ENCODE measurements around the gene NUDT5. TPM values are rescaled to one million over a fixed set of nuclear protein-coding genes. Genes with fewer than 3 reads are reported as not detected.
"Not testable (repeated sequence)": the region's sequence is repeated elsewhere in the genome, so short reads cannot be mapped to it uniquely, and the experiment has no call there.

NUDT5 gene
- total RNA-seq, 1 donor: 51.0 TPM

DNA sequence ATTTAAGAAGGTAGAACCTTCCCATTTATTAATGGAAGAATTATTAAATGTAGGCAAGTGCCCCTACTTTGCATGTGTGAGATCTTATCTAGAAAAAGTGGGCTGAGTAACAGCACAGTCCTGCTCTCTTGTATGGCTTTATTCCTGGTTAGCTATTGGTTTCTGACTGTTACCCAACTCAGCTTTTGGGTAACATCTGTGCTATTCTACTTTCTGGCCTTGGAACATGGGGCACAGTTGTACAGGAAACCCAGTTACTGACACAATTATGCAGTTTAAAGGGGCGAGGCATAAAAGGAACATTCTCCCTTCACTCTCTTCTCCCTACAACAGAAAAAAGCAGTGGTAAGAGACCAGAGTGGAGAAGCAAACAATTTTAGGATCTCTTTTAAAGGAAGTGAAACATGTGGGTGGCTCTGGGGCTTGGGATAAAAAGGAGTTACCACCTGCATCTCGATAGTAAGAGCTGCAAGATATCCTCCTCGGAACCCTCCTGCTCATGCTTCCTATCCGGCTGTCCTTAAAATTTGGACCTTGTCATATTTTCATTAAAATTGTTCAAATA is 16.0 kb downstream of the NUDT5 start:
- DNase-seq (ENCODE audit: insufficient read length, low spot score, missing footprints): no peak

DNA sequence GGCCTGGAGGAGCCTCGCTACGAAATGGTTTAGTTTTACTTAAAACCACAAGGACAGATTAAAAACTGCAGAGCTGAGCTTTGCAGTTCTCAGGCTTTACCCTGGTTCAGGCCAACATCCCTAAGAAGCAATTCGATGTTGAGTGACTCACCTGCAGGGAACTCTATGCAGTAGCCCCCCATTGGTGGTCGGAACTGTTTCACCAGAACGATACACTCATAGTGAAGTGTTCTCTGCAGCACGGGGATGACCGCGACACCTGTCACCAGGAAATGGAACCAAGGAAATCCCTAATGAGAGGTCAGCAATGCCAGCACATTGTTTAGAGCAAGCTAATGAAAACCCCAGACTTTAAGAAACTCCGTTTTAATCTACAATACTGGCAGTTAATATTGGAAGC is 18.0 kb downstream of the NUDT5 start:
- H3K9me3 ChIP-seq (ENCODE audit: low read depth, low read length): no peaks in the 10 kb centered on the region
- H3K4me2 ChIP-seq (ENCODE audit: insufficient read depth, low read length): no peak overlapping the region
- no peaks in the 10 kb centered on the region for H3K4me1 ChIP-seq (ENCODE audit: insufficient read depth, low read length)
- H3K79me2 ChIP-seq (ENCODE audit: insufficient read depth, low read length): no peaks in the 10 kb centered on the region
- DNase-seq (ENCODE audit: insufficient read length, low spot score, missing footprints): no peak
- H2AFZ ChIP-seq (ENCODE audit: low read length): no peak overlapping the region
- no peaks in the 10 kb centered on the region for H4K20me1 ChIP-seq (ENCODE audit: insufficient read depth, low read length)
- H3K36me3 ChIP-seq (ENCODE audit: insufficient read depth, low read length): peaks cover 43% of the 10 kb centered on the region
- H3K27me3 ChIP-seq (ENCODE audit: insufficient read depth, low read length): no peaks in the 10 kb centered on the region
- H3K4me3 ChIP-seq (ENCODE audit: insufficient read depth, low read length): no peak overlapping the region
- H3K27ac ChIP-seq (ENCODE audit: low read depth, low read length): no peak overlapping the region
- TF ChIP-seq, protein P1, sequence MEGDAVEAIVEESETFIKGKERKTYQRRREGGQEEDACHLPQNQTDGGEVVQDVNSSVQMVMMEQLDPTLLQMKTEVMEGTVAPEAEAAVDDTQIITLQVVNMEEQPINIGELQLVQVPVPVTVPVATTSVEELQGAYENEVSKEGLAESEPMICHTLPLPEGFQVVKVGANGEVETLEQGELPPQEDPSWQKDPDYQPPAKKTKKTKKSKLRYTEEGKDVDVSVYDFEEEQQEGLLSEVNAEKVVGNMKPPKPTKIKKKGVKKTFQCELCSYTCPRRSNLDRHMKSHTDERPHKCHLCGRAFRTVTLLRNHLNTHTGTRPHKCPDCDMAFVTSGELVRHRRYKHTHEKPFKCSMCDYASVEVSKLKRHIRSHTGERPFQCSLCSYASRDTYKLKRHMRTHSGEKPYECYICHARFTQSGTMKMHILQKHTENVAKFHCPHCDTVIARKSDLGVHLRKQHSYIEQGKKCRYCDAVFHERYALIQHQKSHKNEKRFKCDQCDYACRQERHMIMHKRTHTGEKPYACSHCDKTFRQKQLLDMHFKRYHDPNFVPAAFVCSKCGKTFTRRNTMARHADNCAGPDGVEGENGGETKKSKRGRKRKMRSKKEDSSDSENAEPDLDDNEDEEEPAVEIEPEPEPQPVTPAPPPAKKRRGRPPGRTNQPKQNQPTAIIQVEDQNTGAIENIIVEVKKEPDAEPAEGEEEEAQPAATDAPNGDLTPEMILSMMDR (IDR thresholded peaks at IDR 0.05; ENCODE audit: extremely low read depth, low read depth, low read length): no peak

More for the DNA sequence above, 16.0 kb downstream of the NUDT5 start:
- H3K79me2 ChIP-seq (ENCODE audit: insufficient read depth, low read length): no peaks in the 10 kb centered on the region
- H4K20me1 ChIP-seq (ENCODE audit: insufficient read depth, low read length): no peaks in the 10 kb centered on the region
- no peaks in the 10 kb centered on the region for H3K27me3 ChIP-seq (ENCODE audit: insufficient read depth, low read length)
- TF ChIP-seq, protein P1 (IDR thresholded peaks at IDR 0.05; ENCODE audit: extremely low read depth, low read depth, low read length): no peak
- no peak overlapping the region for H3K4me3 ChIP-seq (ENCODE audit: insufficient read depth, low read length)
- no peak overlapping the region for H3K27ac ChIP-seq (ENCODE audit: low read depth, low read length)
- no peaks in the 10 kb centered on the region for H3K9me3 ChIP-seq (ENCODE audit: low read depth, low read length)
- H3K4me2 ChIP-seq (ENCODE audit: insufficient read depth, low read length): no peak overlapping the region
- no peak overlapping the region for H2AFZ ChIP-seq (ENCODE audit: low read length)
- no peaks in the 10 kb centered on the region for H3K4me1 ChIP-seq (ENCODE audit: insufficient read depth, low read length)
- H3K36me3 ChIP-seq (ENCODE audit: insufficient read depth, low read length): peaks cover 46% of the 10 kb centered on the region

DNA sequence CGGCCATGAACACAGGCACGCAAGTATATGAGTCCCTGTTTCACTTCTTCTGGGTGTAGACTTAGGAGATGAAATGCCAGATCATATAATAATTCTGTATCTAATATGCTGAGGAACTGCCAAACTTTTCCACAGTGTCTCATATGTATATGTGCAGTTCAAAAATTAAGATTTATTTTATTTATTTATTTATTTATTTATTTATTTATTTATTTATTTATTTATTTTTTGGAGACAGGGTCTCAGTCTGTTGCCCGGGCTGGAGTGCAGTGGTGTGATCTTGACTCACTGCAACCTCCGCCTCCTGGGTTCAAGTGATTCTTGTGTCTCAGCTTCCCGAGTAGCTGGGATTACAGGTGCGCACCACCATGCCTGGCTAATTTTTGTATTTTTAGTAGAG is 24.2 kb downstream of the NUDT5 start:
- H3K27ac ChIP-seq (ENCODE audit: low read depth, low read length); H3K79me2 ChIP-seq (ENCODE audit: insufficient read depth, low read length); H3K9me3 ChIP-seq (ENCODE audit: low read depth, low read length); H3K4me1 ChIP-seq (ENCODE audit: insufficient read depth, low read length); H4K20me1 ChIP-seq (ENCODE audit: insufficient read depth, low read length); H3K4me3 ChIP-seq (ENCODE audit: insufficient read depth, low read length); H2AFZ ChIP-seq (ENCODE audit: low read length); H3K4me2 ChIP-seq (ENCODE audit: insufficient read depth, low read length); H3K27me3 ChIP-seq (ENCODE audit: insufficient read depth, low read length); DNase-seq (ENCODE audit: insufficient read length, low spot score, missing footprints): not testable (repeated sequence)
- peaks cover 70% of the 10 kb centered on the region for H3K36me3 ChIP-seq (ENCODE audit: insufficient read depth, low read length)

DNA sequence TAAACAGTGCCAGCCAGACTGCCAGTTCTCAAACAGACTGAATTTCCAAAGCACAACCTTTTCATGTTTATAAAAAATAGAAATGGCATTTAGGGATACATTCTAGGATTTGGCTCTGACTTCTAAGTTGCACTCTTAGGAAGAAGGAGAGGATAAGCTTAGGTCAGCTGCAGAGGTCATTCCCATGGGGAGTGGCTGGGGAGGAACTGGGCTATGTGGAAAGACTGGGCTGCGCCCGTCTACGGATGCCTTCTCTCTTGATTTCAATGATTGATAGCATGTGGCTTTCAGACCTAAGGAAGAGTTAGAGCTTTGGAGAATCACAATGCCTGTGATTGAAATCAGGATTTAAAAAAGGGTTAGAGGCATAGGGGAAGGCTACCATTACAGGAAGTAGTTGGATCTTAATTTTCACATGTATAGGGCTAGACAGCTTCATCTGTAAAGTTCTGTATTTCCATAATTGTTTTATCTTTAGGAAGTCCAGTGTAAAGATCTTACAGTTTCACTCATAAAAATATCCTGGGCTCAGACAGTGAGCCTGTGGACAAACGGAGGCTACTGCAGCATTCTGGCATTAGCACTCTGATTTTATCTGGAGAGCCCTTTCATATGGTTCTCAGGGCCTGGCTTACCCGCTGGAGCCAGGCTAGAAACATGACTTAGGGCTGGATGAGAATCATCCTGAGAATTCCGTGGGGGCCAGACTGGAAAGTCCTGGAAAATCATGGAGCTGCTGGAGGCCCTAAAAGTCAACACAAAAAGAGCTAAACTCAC is 29.5 kb downstream of the NUDT5 start:
- no peaks in the 10 kb centered on the region for H3K79me2 ChIP-seq (ENCODE audit: insufficient read depth, low read length)
- H3K27ac ChIP-seq (ENCODE audit: low read depth, low read length): no peak overlapping the region
- TF ChIP-seq, protein P1 (IDR thresholded peaks at IDR 0.05; ENCODE audit: extremely low read depth, low read depth, low read length): no peak
- H4K20me1 ChIP-seq (ENCODE audit: insufficient read depth, low read length): no peaks in the 10 kb centered on the region
- no peaks in the 10 kb centered on the region for H3K27me3 ChIP-seq (ENCODE audit: insufficient read depth, low read length)
- no peaks in the 10 kb centered on the region for H3K4me1 ChIP-seq (ENCODE audit: insufficient read depth, low read length)
- H3K9me3 ChIP-seq (ENCODE audit: low read depth, low read length): no peaks in the 10 kb centered on the region
- H2AFZ ChIP-seq (ENCODE audit: low read length): no peak overlapping the region
- DNase-seq (ENCODE audit: insufficient read length, low spot score, missing footprints): no peak
- no peak overlapping the region for H3K4me2 ChIP-seq (ENCODE audit: insufficient read depth, low read length)
- H3K36me3 ChIP-seq (ENCODE audit: insufficient read depth, low read length): peaks cover 79% of the 10 kb centered on the region
- no peak overlapping the region for H3K4me3 ChIP-seq (ENCODE audit: insufficient read depth, low read length)

All from osteoblast (primary cell).